ENCODE results near the gene RUFY4.
"Not testable (repeated sequence)": the region's sequence is repeated elsewhere in the genome, so short reads cannot be mapped to it uniquely, and the experiment has no call there.

GRCh38 chr2:218068721-218069334, at the start of gene RUFY4:
- TF ChIP-seq POLR2A (IDR thresholded peaks at IDR 0.05) = not testable (repeated sequence)
- TF ChIP-seq, protein P1, sequence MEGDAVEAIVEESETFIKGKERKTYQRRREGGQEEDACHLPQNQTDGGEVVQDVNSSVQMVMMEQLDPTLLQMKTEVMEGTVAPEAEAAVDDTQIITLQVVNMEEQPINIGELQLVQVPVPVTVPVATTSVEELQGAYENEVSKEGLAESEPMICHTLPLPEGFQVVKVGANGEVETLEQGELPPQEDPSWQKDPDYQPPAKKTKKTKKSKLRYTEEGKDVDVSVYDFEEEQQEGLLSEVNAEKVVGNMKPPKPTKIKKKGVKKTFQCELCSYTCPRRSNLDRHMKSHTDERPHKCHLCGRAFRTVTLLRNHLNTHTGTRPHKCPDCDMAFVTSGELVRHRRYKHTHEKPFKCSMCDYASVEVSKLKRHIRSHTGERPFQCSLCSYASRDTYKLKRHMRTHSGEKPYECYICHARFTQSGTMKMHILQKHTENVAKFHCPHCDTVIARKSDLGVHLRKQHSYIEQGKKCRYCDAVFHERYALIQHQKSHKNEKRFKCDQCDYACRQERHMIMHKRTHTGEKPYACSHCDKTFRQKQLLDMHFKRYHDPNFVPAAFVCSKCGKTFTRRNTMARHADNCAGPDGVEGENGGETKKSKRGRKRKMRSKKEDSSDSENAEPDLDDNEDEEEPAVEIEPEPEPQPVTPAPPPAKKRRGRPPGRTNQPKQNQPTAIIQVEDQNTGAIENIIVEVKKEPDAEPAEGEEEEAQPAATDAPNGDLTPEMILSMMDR (IDR thresholded peaks at IDR 0.05) = peak; percentile 82 to 90 (median 88)
